ENCODE results near the gene ETNPPL. TPM values are rescaled to one million over a fixed set of nuclear protein-coding genes. Genes with fewer than 3 reads are reported as not detected.

ETNPPL gene
- polyA plus RNA-seq, 3 donors, result not detected

GRCh38 chr4:108786351-108786750 lies 23.5 kb upstream of the ETNPPL start:
- Histone ChIP-seq H3K36me3 (replicated peaks in 1 of 2; ENCODE audit: control insufficient read depth in 1 of 2, insufficient read depth in 2 of 2, low read length in 2 of 2) (no peaks in the 10 kb centered on the region), H3K9me3 (replicated peaks in 1 of 2; ENCODE audit: control insufficient read depth in 1 of 2, insufficient read depth in 1 of 2, low read length in 2 of 2) (no peaks in the 10 kb centered on the region), H3K79me2 (ENCODE audit: insufficient read depth, low read length) (no peaks in the 10 kb centered on the region), H4K20me1 (ENCODE audit: insufficient read depth, low read length) (no peaks in the 10 kb centered on the region), H3K9ac (ENCODE audit: insufficient read depth, low read length, poor library complexity, severe bottlenecking) (no peak overlapping the region), H3K4me2 (replicated peaks; ENCODE audit: extremely low read depth, low read length, poor library complexity, severe bottlenecking) (no peak overlapping the region), H3K4me1 (ENCODE audit: control insufficient read depth in 1 of 2, insufficient read depth in 2 of 2, low read length in 2 of 2) (no peaks in the 10 kb centered on the region), H3K27ac (ENCODE audit: low read depth in 1 of 2, low read length in 2 of 2) (no peak overlapping the region), H3K27me3 (ENCODE audit: control insufficient read depth in 2 of 2, insufficient read depth in 2 of 2, low read length in 2 of 2) (no peaks in the 10 kb centered on the region), H2AFZ (ENCODE audit: insufficient read depth, low read depth, low read length, poor library complexity, severe bottlenecking) (no peak overlapping the region), H3K4me3 (replicated peaks in 1 of 3; ENCODE audit: low read depth in 2 of 3, low read length in 3 of 3) (no peak overlapping the region)
- no peak overlapping the region for H3K4me3 Mint-ChIP-seq
- H3K27me3 Mint-ChIP-seq (ENCODE audit: low read depth in 3 of 3), result peaks cover 4 to 8% (median 4%) of the 10 kb centered on the region in 3 donors
- H3K27ac Mint-ChIP-seq, result no peak overlapping the region
- no peaks in the 10 kb centered on the region for H3K4me1 Mint-ChIP-seq
- WGBS (ENCODE audit: insufficient coverage), result 88% methylated on average over 5 of the region's 8 CpGs
- no peak for TF ChIP-seq CTCF (IDR thresholded peaks at IDR 0.05)
- H3K36me3 Mint-ChIP-seq, result no peaks in the 10 kb centered on the region
- intact Hi-C loops (cut with micrococcal nuclease), result no loop called here
- H3K9me3 Mint-ChIP-seq, result peaks cover 0 to 1% (median 0%) of the 10 kb centered on the region in 7 donors
- no peak for DNase-seq

- Histone ChIP-seq H4K20me1 (ENCODE audit: insufficient read depth, low read length) (no peaks in the 10 kb centered on the region), H3K4me1 (ENCODE audit: control insufficient read depth in 1 of 2, insufficient read depth in 2 of 2, low read length in 2 of 2) (no peaks in the 10 kb centered on the region), H3K27ac (ENCODE audit: low read depth in 1 of 2, low read length in 2 of 2) (no peak overlapping the region), H3K9ac (ENCODE audit: insufficient read depth, low read length, poor library complexity, severe bottlenecking) (no peak overlapping the region), H3K4me2 (replicated peaks; ENCODE audit: extremely low read depth, low read length, poor library complexity, severe bottlenecking) (no peak overlapping the region), H3K27me3 (ENCODE audit: control insufficient read depth in 2 of 2, insufficient read depth in 2 of 2, low read length in 2 of 2) (peaks cover 0 to 2% of the 10 kb centered on the region in 2 donors), H3K79me2 (ENCODE audit: insufficient read depth, low read length) (no peaks in the 10 kb centered on the region), H2AFZ (ENCODE audit: insufficient read depth, low read depth, low read length, poor library complexity, severe bottlenecking) (no peak overlapping the region), H3K36me3 (replicated peaks in 1 of 2; ENCODE audit: control insufficient read depth in 1 of 2, insufficient read depth in 2 of 2, low read length in 2 of 2) (no peaks in the 10 kb centered on the region), H3K4me3 (replicated peaks in 1 of 3; ENCODE audit: low read depth in 2 of 3, low read length in 3 of 3) (no peak overlapping the region), H3K9me3 (replicated peaks in 1 of 2; ENCODE audit: control insufficient read depth in 1 of 2, insufficient read depth in 1 of 2, low read length in 2 of 2) (no peaks in the 10 kb centered on the region)
- intact Hi-C loops (cut with micrococcal nuclease), result no loop called here
- Mint-ChIP-seq H3K4me3 (no peak overlapping the region), H3K27me3 (ENCODE audit: low read depth in 3 of 3) (peaks cover 2 to 12% (median 2%) of the 10 kb centered on the region in 3 donors), H3K27ac (no peak overlapping the region), H3K36me3 (no peaks in the 10 kb centered on the region), H3K9me3 (peaks cover 0 to 1% (median 0%) of the 10 kb centered on the region in 7 donors), H3K4me1 (no peaks in the 10 kb centered on the region)
- TF ChIP-seq CTCF (IDR thresholded peaks at IDR 0.05), result no peak
- no CpG with 5 or more reads among the region's 3 CpGs for WGBS (ENCODE audit: insufficient coverage)
- no peak for DNase-seq
Observed at GRCh38 chr4:108783665-108784463, 21.0 kb upstream of the ETNPPL start.

All from CD14-positive monocyte (primary cell).